Stomach (tissue), 4 donors: ENCODE results near the gene EEFSEC.

Experiments used
- CTCF ChIP-seq, 7 experiments: fragments of 450-650 bp in 4 of 7; fragments of 200-600 bp in 3 of 7; sonication (generic) in 3 of 7; IDR thresholded peaks; one replicate each; pipeline ENCODE4 v1.5.1; 2016 to 2019; ENCODE audit warnings: antibody characterized with exemption in 7 of 7, control low read depth in 2 of 7, mild to moderate bottlenecking in 1 of 7
- EP300 ChIP-seq: sonication (generic); formaldehyde crosslinking; IDR thresholded peaks from one replicate; pipeline ENCODE4 v1.6.1; 2017; ENCODE audit warnings: antibody characterized with exemption

GRCh38 chr3:128271536-128272332 lies 118.5 kb downstream of the EEFSEC start:
- TF ChIP-seq CTCF (IDR thresholded peaks at IDR 0.05) (no peak), EP300 (no peak)
